IMR-90 (cell line): ENCODE data around the gene GRM4. TPM values are rescaled to one million over a fixed set of nuclear protein-coding genes. Genes with fewer than 3 reads are reported as not detected.

Experiments
- ATAC-seq: fragments of 200-7000 bp; cut with Tn5 transposase; 2 replicates; pipeline ENCODE4 v1.9.1; 2020; ENCODE audit warnings: low read depth, mild to moderate bottlenecking, moderate library complexity
- BruUV-seq: library from RNA; stranded (reverse); fragments of 400-500 nt; replicated peaks from 2 replicates; lab custom pipeline; 2021; lab: Mats Ljungman, UMichigan
- CTCF ChIA-PET: fragments of 300-600 bp; formaldehyde crosslinking; extraction: SDS; loops from one replicate; lab custom pipeline; 2021; ENCODE audit warnings: antibody characterized with exemption; lab: Yijun Ruan, JAX
- POLR2A ChIA-PET: fragments of 300-600 bp; sonication (Branson Sonifier 250); formaldehyde crosslinking; loops from one replicate; lab custom pipeline; 2022; ENCODE audit warnings: antibody characterized with exemption; ENCODE audit not compliant: unreplicated experiment; lab: Charles Lee
- DNase-seq: peaks from one replicate; pipeline ENCODE4 v3.0.0; 2013
- H2AFZ ChIP-seq: replicated peaks from 2 replicates; pipeline ENCODE3; 2013; ENCODE audit warnings: low read length, mild to moderate bottlenecking; ENCODE audit not compliant: poor library complexity
- H2AK5ac ChIP-seq: 2 replicates; pipeline ENCODE4 v1.6.1; 2013; ENCODE audit warnings: low read depth, low read length, inconsistent platforms
- H2AK9ac ChIP-seq: replicated peaks from 2 replicates; pipeline ENCODE3; 2013; ENCODE audit warnings: mild to moderate bottlenecking, low read depth, low read length, moderate library complexity; ENCODE audit not compliant: poor library complexity
- H2BK120ac ChIP-seq: 2 replicates; pipeline ENCODE4 v1.6.1; 2013; ENCODE audit warnings: low read depth, low read length, inconsistent platforms
- H2BK15ac ChIP-seq: 3 replicates; pipeline ENCODE4 v1.6.1; 2013; ENCODE audit warnings: low read depth, low read length, inconsistent platforms
- H2BK20ac ChIP-seq: 2 replicates; pipeline ENCODE4 v1.6.1; 2013; ENCODE audit warnings: low read depth, mild to moderate bottlenecking, inconsistent platforms, low read length, moderate library complexity
- H2BK5ac ChIP-seq: 2 replicates; pipeline ENCODE4 v1.6.1; 2013; ENCODE audit warnings: mild to moderate bottlenecking, low read depth, low read length, inconsistent platforms; ENCODE audit not compliant: poor library complexity, severe bottlenecking
- H3K14ac ChIP-seq: replicated peaks from 2 replicates; pipeline ENCODE4 v1.6.1; 2013; ENCODE audit warnings: low read depth, low read length, inconsistent platforms
- H3K18ac ChIP-seq: 2 replicates; pipeline ENCODE4 v1.6.1; 2013; ENCODE audit warnings: low read depth, low read length, control low read depth
- H3K23ac ChIP-seq: 2 replicates; pipeline ENCODE4 v1.6.1; 2013; ENCODE audit warnings: low read depth, low read length, inconsistent platforms
- H3K27ac ChIP-seq: 2 replicates; pipeline ENCODE4 v1.5.1; 2013; ENCODE audit warnings: mild to moderate bottlenecking, control low read depth, low read length; ENCODE audit not compliant: insufficient read depth
- H3K27me3 ChIP-seq: 2 replicates; pipeline ENCODE4 v1.6.1; 2013; ENCODE audit warnings: low read length; ENCODE audit not compliant: control insufficient read depth, insufficient read depth
- H3K36me3 ChIP-seq: 2 replicates; pipeline ENCODE4 v1.6.1; 2013; ENCODE audit warnings: low read length, mixed read lengths; ENCODE audit not compliant: control insufficient read depth, insufficient read depth
- H3K4ac ChIP-seq: 2 replicates; pipeline ENCODE4 v1.6.1; 2013; ENCODE audit warnings: low read depth, low read length, inconsistent platforms
- H3K4me1 ChIP-seq: 2 replicates; pipeline ENCODE4 v1.6.1; 2013; ENCODE audit warnings: low read length, mixed read lengths; ENCODE audit not compliant: control insufficient read depth, insufficient read depth
- H3K4me2 ChIP-seq: 2 replicates; pipeline ENCODE4 v1.6.1; 2013; ENCODE audit warnings: low read depth, mild to moderate bottlenecking, control low read depth, low read length, moderate library complexity
- H3K4me3 ChIP-seq: 2 replicates; pipeline ENCODE4 v1.5.1; 2013; ENCODE audit warnings: low read depth, mild to moderate bottlenecking, control low read depth, low read length, moderate library complexity; ENCODE audit not compliant: insufficient read depth
- H3K56ac ChIP-seq: 2 replicates; pipeline ENCODE4 v1.6.1; 2013; ENCODE audit warnings: low read length, inconsistent platforms; ENCODE audit not compliant: insufficient read depth; ENCODE audit errors: extremely low read depth
- H3K79me1 ChIP-seq, 2 experiments: 2 replicates each; pipeline ENCODE4 v1.6.1; 2013; ENCODE audit warnings: low read length in 2 of 2, inconsistent platforms in 1 of 2, low read depth in 1 of 2
- H3K9ac ChIP-seq: 2 replicates; pipeline ENCODE4 v1.6.1; 2013; ENCODE audit warnings: low read depth, low read length, control low read depth
- H3K9me1 ChIP-seq: 2 replicates; pipeline ENCODE4 v1.6.1; 2013; ENCODE audit warnings: low read length, inconsistent platforms; ENCODE audit not compliant: insufficient read depth
- H3K9me3 ChIP-seq: 2 replicates; pipeline ENCODE4 v1.6.1; 2013; ENCODE audit warnings: low read length; ENCODE audit not compliant: control insufficient read depth, insufficient read depth
- H4K20me1 ChIP-seq: 2 replicates; pipeline ENCODE4 v1.6.1; 2013; ENCODE audit warnings: low read length, inconsistent platforms; ENCODE audit not compliant: insufficient read depth
- H4K5ac ChIP-seq: 2 replicates; pipeline ENCODE4 v1.6.1; 2013; ENCODE audit warnings: mild to moderate bottlenecking, low read depth, low read length, control low read depth
- H4K8ac ChIP-seq, 2 experiments: 2 replicates each; pipeline ENCODE4 v1.6.1; 2013; ENCODE audit warnings: low read depth in 2 of 2, low read length in 2 of 2, control low read depth in 1 of 2, inconsistent platforms in 1 of 2
- H4K91ac ChIP-seq: 2 replicates; pipeline ENCODE4 v1.6.1; 2013; ENCODE audit warnings: low read depth, low read length, inconsistent platforms; ENCODE audit not compliant: insufficient read depth
- BHLHE40 ChIP-seq: fragments of 150-350 bp; IDR thresholded peaks from 2 replicates; pipeline ENCODE4 v1.6.1; 2016; ENCODE audit warnings: mild to moderate bottlenecking, low read depth, low read length
- MAFK ChIP-seq: IDR thresholded peaks from 2 replicates; pipeline ENCODE4 v1.6.1; 2012; ENCODE audit warnings: low read depth, low read length, improper control_type of control experiment
- SMC3 ChIP-seq: fragments of 150-350 bp; IDR thresholded peaks from 2 replicates; pipeline ENCODE4 v1.6.1; 2016; ENCODE audit warnings: low read depth, mild to moderate bottlenecking, antibody characterized with exemption, low read length, moderate library complexity
- WGBS, 2 experiments: methylation state at CpG; one replicate each; pipeline versions ENCODE4 v1.1.5 to v1.1.7; 2013; ENCODE audit warnings: missing lambda C conversion rate in 2 of 2; ENCODE audit not compliant: insufficient read length in 1 of 2; ENCODE audit errors: extremely low coverage in 2 of 2; 5-methylcytosine and 5-hydroxymethylcytosine counted together
- dilution Hi-C: fragments of 300-500 bp; cut with HindIII; formaldehyde crosslinking; loops from one replicate; pipeline ENCODE4 v1.14.3; 2018; ENCODE audit warnings: low sequenced_read_pairs; ENCODE audit not compliant: unreplicated experiment
- in situ Hi-C: fragments of 300-500 bp; cut with MboI; formaldehyde crosslinking; loops from 3 replicates; pipeline ENCODE4 v1.14.3; 2019; ENCODE audit warnings: low sequenced_read_pairs, inconsistent platforms, mixed read lengths
- intact Hi-C: fragments of 100-400 bp; cut with micrococcal nuclease; formaldehyde crosslinking; loops from 2 replicates; pipeline ENCODE4 v1.10.0; 2022
- polyA plus RNA-seq, 3 experiments: library from polyadenylated mRNA; depleted of rRNA; stranded (reverse); fragments of >200 nt; gene quantifications; 2 replicates each; pipeline ENCODE4 v1.2.3, GENCODE V29; 2012; ENCODE audit warnings: low replicate concordance in 1 of 3
- total RNA-seq: library from RNA; depleted of rRNA; stranded (reverse); fragments of >200 nt; gene quantifications from 2 replicates; pipeline ENCODE4 v1.2.3, GENCODE V29; 2012
- TF ChIP-seq, protein P1 (sequence below): fragments of 150-350 bp; IDR thresholded peaks from 2 replicates; pipeline ENCODE4 v1.6.1; 2016; ENCODE audit warnings: low read depth, mild to moderate bottlenecking, low read length, moderate library complexity, borderline replicate concordance
- TF ChIP-seq, protein P2 (sequence below): fragments of 150-350 bp; IDR thresholded peaks from 2 replicates; pipeline ENCODE4 v1.6.1; 2017; ENCODE audit warnings: mild to moderate bottlenecking, antibody characterized with exemption, low read length, low read depth

GRM4 gene
- total and polyA plus RNA-seq, 2 of the 4 experiments (the other 2 are of a cell fraction) = 0.02 TPM; not detected in 1

GRCh38 chr6:34057191-34057590 lies 88.7 kb downstream of the GRM4 start:
- Histone ChIP-seq H3K27ac (no peak overlapping the region), H3K18ac (no peak overlapping the region), H3K4me3 (no peak overlapping the region), H4K5ac (no peak overlapping the region), H2BK5ac (no peak overlapping the region), H3K4ac (no peak overlapping the region), H3K36me3 (no peaks in the 10 kb centered on the region), H4K20me1 (no peaks in the 10 kb centered on the region), H3K23ac (no peak overlapping the region), H3K9me1 (no peaks in the 10 kb centered on the region), H2AK9ac (no peak overlapping the region), H3K4me1 (no peaks in the 10 kb centered on the region), H4K91ac (no peak overlapping the region), H2AFZ (peak overlapping the region; percentile 24), H2BK120ac (no peak overlapping the region), H3K9ac (no peak overlapping the region), H3K9me3 (no peaks in the 10 kb centered on the region), H2AK5ac (no peak overlapping the region), H3K14ac (no peak overlapping the region), H2BK20ac (no peak overlapping the region), H3K4me2 (no peak overlapping the region), H3K27me3 (peaks cover 37% of the 10 kb centered on the region), H2BK15ac (no peak overlapping the region), H3K79me1 (no peaks in the 10 kb centered on the region), H4K8ac (no peak overlapping the region), H3K56ac (no peak overlapping the region)
- in situ Hi-C loops (no loop called here), dilution Hi-C loops (no loop called here), intact Hi-C loops (no loop called here)
- ChIA-PET CTCF (no interaction called here), POLR2A (no interaction called here)
- no peak for ATAC-seq
- no TSS peak for BruUV-seq
- DNase-seq = no peak
- 74% methylated on average over 9 of the region's 16 CpGs; no CpG with 5 or more reads in 1 of the 2 experiments for WGBS, 2 experiments
- TF ChIP-seq, protein P1, sequence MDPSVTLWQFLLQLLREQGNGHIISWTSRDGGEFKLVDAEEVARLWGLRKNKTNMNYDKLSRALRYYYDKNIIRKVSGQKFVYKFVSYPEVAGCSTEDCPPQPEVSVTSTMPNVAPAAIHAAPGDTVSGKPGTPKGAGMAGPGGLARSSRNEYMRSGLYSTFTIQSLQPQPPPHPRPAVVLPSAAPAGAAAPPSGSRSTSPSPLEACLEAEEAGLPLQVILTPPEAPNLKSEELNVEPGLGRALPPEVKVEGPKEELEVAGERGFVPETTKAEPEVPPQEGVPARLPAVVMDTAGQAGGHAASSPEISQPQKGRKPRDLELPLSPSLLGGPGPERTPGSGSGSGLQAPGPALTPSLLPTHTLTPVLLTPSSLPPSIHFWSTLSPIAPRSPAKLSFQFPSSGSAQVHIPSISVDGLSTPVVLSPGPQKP = no peak
- TF ChIP-seq MAFK (no peak), SMC3 (no peak), BHLHE40 (no peak)
- TF ChIP-seq, protein P2, sequence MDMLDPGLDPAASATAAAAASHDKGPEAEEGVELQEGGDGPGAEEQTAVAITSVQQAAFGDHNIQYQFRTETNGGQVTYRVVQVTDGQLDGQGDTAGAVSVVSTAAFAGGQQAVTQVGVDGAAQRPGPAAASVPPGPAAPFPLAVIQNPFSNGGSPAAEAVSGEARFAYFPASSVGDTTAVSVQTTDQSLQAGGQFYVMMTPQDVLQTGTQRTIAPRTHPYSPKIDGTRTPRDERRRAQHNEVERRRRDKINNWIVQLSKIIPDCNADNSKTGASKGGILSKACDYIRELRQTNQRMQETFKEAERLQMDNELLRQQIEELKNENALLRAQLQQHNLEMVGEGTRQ = no peak
